Measurements from ENCODE around the gene ZNF579. TPM values are rescaled to one million over a fixed set of nuclear protein-coding genes. Genes with fewer than 3 reads are reported as not detected.
A peak's percentile ranks its signal among the peaks of the same experiment; 100 is the strongest.

ZNF579 gene
- total and polyA plus RNA-seq, 2 of the 13 experiments (the other 11 are each of a cell fraction or from before 2014, with no cell fraction given): 2.1 to 2.9 TPM

- no peak for TF ChIP-seq ZNF407 (CRISPR knock-in tag; IDR thresholded peaks at IDR 0.05; ENCODE audit: not compliant biosample characterization)
- no peak for TF ChIP-seq TRIM24 (CRISPR knock-in tag; IDR thresholded peaks at IDR 0.05)
- peak; percentile 28; the same call in 1 of the 3 replicates for TF ChIP-seq MXI1 (IDR thresholded peaks at IDR 0.05; ENCODE audit: borderline replicate concordance, low read depth, low read length)
- peak; percentile 55; the same call in 1 of the 2 replicates for TF ChIP-seq ZNF281 (CRISPR knock-in tag; IDR thresholded peaks at IDR 0.05; ENCODE audit: borderline replicate concordance)
- peak; percentile 85 for TF ChIP-seq PATZ1 (CRISPR knock-in tag; IDR thresholded peaks at IDR 0.05)
- TF ChIP-seq ZNF484 (CRISPR knock-in tag; IDR thresholded peaks at IDR 0.05; ENCODE audit: borderline replicate concordance, low read depth): no peak
- no peak for TF ChIP-seq ZNF207 (IDR thresholded peaks at IDR 0.05; ENCODE audit: borderline replicate concordance)
- no peak for TF ChIP-seq ARNTL (CRISPR knock-in tag; IDR thresholded peaks at IDR 0.05)
- no peak for TF ChIP-seq NCOA2 (CRISPR knock-in tag; IDR thresholded peaks at IDR 0.05)
- TF ChIP-seq HMGXB4 (CRISPR knock-in tag; IDR thresholded peaks at IDR 0.05; ENCODE audit: borderline replicate concordance in 1 of 2, low read depth in 1 of 2): 0 out of 4 replicates have a peak, but pooled peaks of 1 of the 2 experiments have one; percentile 39
- TF ChIP-seq PHF5A (CRISPR knock-in tag; IDR thresholded peaks at IDR 0.05; ENCODE audit: low read depth, unreplicated experiment): no peak
Measured at GRCh38 chr19:55544776-55545439, 35.7 kb downstream of the ZNF579 start (continued).
